Muscle layer of colon (tissue), 2 donors: ENCODE measurements around the gene APEH.

Source experiments
- H3K27ac ChIP-seq: one replicate; pipeline ENCODE4 v1.7.0; 2013; ENCODE audit warnings: low read depth, mild to moderate bottlenecking, low read length, moderate library complexity
- H3K27me3 ChIP-seq, 2 donors: one replicate each; pipeline ENCODE4 v1.7.0; 2013; ENCODE audit warnings: low read length in 2 of 2, mild to moderate bottlenecking in 2 of 2; ENCODE audit not compliant: insufficient read depth in 2 of 2, control insufficient read depth in 1 of 2
- H3K36me3 ChIP-seq: one replicate; pipeline ENCODE4 v1.7.0; 2013; ENCODE audit warnings: mild to moderate bottlenecking, low read length; ENCODE audit not compliant: insufficient read depth
- H3K4me1 ChIP-seq: one replicate; pipeline ENCODE4 v1.7.0; 2013; ENCODE audit warnings: mild to moderate bottlenecking, low read length; ENCODE audit not compliant: insufficient read depth
- H3K4me3 ChIP-seq, 2 donors: one replicate each; pipeline ENCODE4 v1.7.0; 2013; ENCODE audit warnings: low read length in 2 of 2, low read depth in 1 of 2, mild to moderate bottlenecking in 1 of 2, moderate library complexity in 1 of 2
- H3K9ac ChIP-seq: one replicate; pipeline ENCODE4 v1.7.0; 2013; ENCODE audit warnings: low read length
- H3K9me3 ChIP-seq: one replicate; pipeline ENCODE4 v1.7.0; 2013; ENCODE audit warnings: mild to moderate bottlenecking, low read length
- donor health status: abdominal sarcoma.
- donor health status: Adenocarcinoma of cecum.

APEH gene

GRCh38 chr3:49709852-49710251 lies 35.7 kb downstream of the APEH start:
- Histone ChIP-seq H3K4me1 (no peaks in the 10 kb centered on the region), H3K4me3 (no peak overlapping the region), H3K27me3 (no peaks in the 10 kb centered on the region), H3K27ac (no peak overlapping the region), H3K36me3 (peaks cover 5% of the 10 kb centered on the region), H3K9me3 (no peaks in the 10 kb centered on the region), H3K9ac (no peak overlapping the region)

GRCh38 chr3:49711489-49711888 lies 37.3 kb downstream of the APEH start:
- H3K36me3 ChIP-seq: peaks cover 15% of the 10 kb centered on the region
- no peak overlapping the region for H3K9ac ChIP-seq

GRCh38 chr3:49712166-49712565 lies 38.0 kb downstream of the APEH start:
- H3K27ac ChIP-seq: no peak overlapping the region
- H3K36me3 ChIP-seq: peaks cover 16% of the 10 kb centered on the region

More at GRCh38 chr3:49711489-49711888, 37.3 kb downstream of the APEH start:
- H3K27ac ChIP-seq: no peak overlapping the region
- no peaks in the 10 kb centered on the region for H3K4me1 ChIP-seq
- H3K27me3 ChIP-seq: no peaks in the 10 kb centered on the region
- no peak overlapping the region for H3K4me3 ChIP-seq
- no peaks in the 10 kb centered on the region for H3K9me3 ChIP-seq

GRCh38 chr3:49712631-49713317 lies 38.6 kb downstream of the APEH start:
- H3K9ac ChIP-seq: no peak overlapping the region
- peaks cover 16% of the 10 kb centered on the region for H3K36me3 ChIP-seq
- H3K27me3 ChIP-seq: no peaks in the 10 kb centered on the region
- no peak overlapping the region for H3K4me3 ChIP-seq
- H3K27ac ChIP-seq: no peak overlapping the region
- no peaks in the 10 kb centered on the region for H3K4me1 ChIP-seq
- no peaks in the 10 kb centered on the region for H3K9me3 ChIP-seq

More at GRCh38 chr3:49712166-49712565, 38.0 kb downstream of the APEH start:
- no peaks in the 10 kb centered on the region for H3K27me3 ChIP-seq
- H3K9ac ChIP-seq: no peak overlapping the region
- H3K4me3 ChIP-seq: no peak overlapping the region
- no peaks in the 10 kb centered on the region for H3K4me1 ChIP-seq
- H3K9me3 ChIP-seq: no peaks in the 10 kb centered on the region

- Histone ChIP-seq H3K4me3 (no peak overlapping the region), H3K27ac (no peak overlapping the region), H3K27me3 (no peaks in the 10 kb centered on the region), H3K36me3 (peaks cover 11% of the 10 kb centered on the region), H3K4me1 (peaks cover 3% of the 10 kb centered on the region), H3K9ac (no peak overlapping the region), H3K9me3 (no peaks in the 10 kb centered on the region)
Measured at GRCh38 chr3:49713336-49714105, 39.4 kb downstream of the APEH start.

- H3K27ac ChIP-seq: no peak overlapping the region
- H3K36me3 ChIP-seq: peaks cover 11% of the 10 kb centered on the region
Measured at GRCh38 chr3:49714728-49715550, 40.8 kb downstream of the APEH start.

GRCh38 chr3:49715611-49716121 lies 41.5 kb downstream of the APEH start:
- Histone ChIP-seq H3K4me1 (peaks cover 9% of the 10 kb centered on the region), H3K9ac (no peak overlapping the region), H3K27me3 (no peaks in the 10 kb centered on the region), H3K27ac (no peak overlapping the region), H3K9me3 (no peaks in the 10 kb centered on the region), H3K36me3 (peaks cover 11% of the 10 kb centered on the region), H3K4me3 (no peak overlapping the region)

More at GRCh38 chr3:49714728-49715550, 40.8 kb downstream of the APEH start:
- H3K4me3 ChIP-seq: no peak overlapping the region
- H3K4me1 ChIP-seq: peaks cover 9% of the 10 kb centered on the region
- no peaks in the 10 kb centered on the region for H3K9me3 ChIP-seq
- H3K9ac ChIP-seq: no peak overlapping the region
- H3K27me3 ChIP-seq: no peaks in the 10 kb centered on the region

- Histone ChIP-seq H3K4me1 (peaks cover 9% of the 10 kb centered on the region), H3K9ac (no peak overlapping the region), H3K27me3 (no peaks in the 10 kb centered on the region), H3K4me3 (no peak overlapping the region), H3K27ac (no peak overlapping the region), H3K9me3 (no peaks in the 10 kb centered on the region), H3K36me3 (peaks cover 15% of the 10 kb centered on the region)
Measured at GRCh38 chr3:49716169-49716568, 42.0 kb downstream of the APEH start.

GRCh38 chr3:49716691-49717210 lies 42.6 kb downstream of the APEH start:
- no peak overlapping the region for H3K27ac ChIP-seq
- H3K4me3 ChIP-seq: no peak overlapping the region
- no peak overlapping the region for H3K9ac ChIP-seq
- peaks cover 9% of the 10 kb centered on the region for H3K4me1 ChIP-seq
- H3K27me3 ChIP-seq: no peaks in the 10 kb centered on the region
- H3K9me3 ChIP-seq: no peaks in the 10 kb centered on the region
- H3K36me3 ChIP-seq: peaks cover 19% of the 10 kb centered on the region

- Histone ChIP-seq H3K9me3 (no peaks in the 10 kb centered on the region), H3K4me1 (peaks cover 11% of the 10 kb centered on the region), H3K4me3 (no peak overlapping the region), H3K27me3 (no peaks in the 10 kb centered on the region), H3K27ac (no peak overlapping the region), H3K9ac (no peak overlapping the region), H3K36me3 (peaks cover 26% of the 10 kb centered on the region)
Measured at GRCh38 chr3:49717211-49717958, 43.2 kb downstream of the APEH start.
